ENCODE data around the gene CT45A10.
"Not testable (repeated sequence)": the region's sequence is repeated elsewhere in the genome, so short reads cannot be mapped to it uniquely, and the experiment has no call there.

DNA sequence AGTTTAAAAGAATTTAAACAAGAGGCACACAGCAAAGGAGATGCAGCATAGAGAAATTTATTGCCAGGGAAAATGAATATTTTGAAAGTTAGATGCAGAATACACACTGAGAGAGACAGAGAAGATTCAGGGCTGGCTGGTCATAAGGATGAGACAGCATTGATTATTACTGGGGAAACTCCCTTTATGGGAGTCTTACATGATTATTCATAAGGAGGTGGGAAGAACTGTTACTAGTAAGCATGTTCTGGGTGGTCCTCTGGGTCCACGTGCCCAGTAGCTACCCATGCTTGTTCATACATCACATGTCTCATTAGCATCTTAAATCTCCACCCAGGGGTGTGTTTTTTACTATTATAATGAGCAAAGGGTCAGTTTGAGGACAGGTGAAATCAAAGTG, 27.3 kb upstream of the CT45A10 start:
- not testable (repeated sequence) for TF ChIP-seq CTCF, POLR2A, POLR2AphosphoS5 (IDR thresholded peaks at IDR 0.05)

Measured in upper lobe of left lung (tissue), 4 donors.